ENCODE measurements around the gene IMMP2L. TPM values are rescaled to one million over a fixed set of nuclear protein-coding genes. Genes with fewer than 3 reads are reported as not detected.

IMMP2L gene
- total and polyA plus RNA-seq, 7 donors, result 9.3 to 43.0 (median 19.2) TPM

DNA sequence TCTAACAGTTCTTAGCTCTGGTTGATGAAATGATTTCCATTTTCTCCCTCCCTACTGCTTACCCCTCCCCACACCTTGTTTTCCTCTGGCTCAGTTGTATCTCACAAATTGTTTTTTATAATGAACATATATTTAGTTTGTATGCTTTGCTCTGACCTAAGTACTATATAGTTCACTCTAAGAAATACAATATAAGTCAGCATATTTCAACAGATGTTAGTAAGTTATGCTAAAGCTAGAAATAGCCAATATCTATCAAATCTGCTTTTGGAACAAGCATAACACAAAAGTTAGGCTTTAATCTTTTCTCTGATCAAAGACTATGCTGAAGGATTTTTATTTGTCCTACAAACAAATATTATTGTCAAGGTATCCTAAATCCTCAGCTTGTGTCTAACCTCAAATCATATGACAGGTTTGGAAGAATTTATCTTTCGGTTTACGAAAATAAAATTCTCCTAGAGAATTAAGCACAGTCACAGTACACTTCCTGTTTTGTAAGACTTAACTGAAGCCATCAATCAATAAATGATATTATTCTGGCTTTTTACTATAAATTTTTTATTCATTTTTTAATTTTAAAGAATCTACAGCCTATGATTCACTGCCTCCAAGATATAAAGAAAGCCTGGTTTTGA lies 67.0 kb downstream of the IMMP2L start:
- no peaks in the 10 kb centered on the region for H3K9me3 ChIP-seq
- ATAC-seq, result no peak
- DNase-seq, result no peak
- H3K4me1 ChIP-seq, result peaks cover 7% of the 10 kb centered on the region
- H3K27me3 ChIP-seq (ENCODE audit: insufficient read depth in 3 of 3, low read length in 2 of 3), result no peaks in the 10 kb centered on the region
- H3K4me3 ChIP-seq, result no peak overlapping the region
- no peaks in the 10 kb centered on the region for H3K36me3 ChIP-seq (ENCODE audit: insufficient read depth in 1 of 2, low read depth in 1 of 2)
- 92 to 96% (median 96%) methylated on average over 2 of the region's 2 CpGs for WGBS, 3 donors
- no peak overlapping the region for H3K27ac ChIP-seq
- TF ChIP-seq, protein P1, sequence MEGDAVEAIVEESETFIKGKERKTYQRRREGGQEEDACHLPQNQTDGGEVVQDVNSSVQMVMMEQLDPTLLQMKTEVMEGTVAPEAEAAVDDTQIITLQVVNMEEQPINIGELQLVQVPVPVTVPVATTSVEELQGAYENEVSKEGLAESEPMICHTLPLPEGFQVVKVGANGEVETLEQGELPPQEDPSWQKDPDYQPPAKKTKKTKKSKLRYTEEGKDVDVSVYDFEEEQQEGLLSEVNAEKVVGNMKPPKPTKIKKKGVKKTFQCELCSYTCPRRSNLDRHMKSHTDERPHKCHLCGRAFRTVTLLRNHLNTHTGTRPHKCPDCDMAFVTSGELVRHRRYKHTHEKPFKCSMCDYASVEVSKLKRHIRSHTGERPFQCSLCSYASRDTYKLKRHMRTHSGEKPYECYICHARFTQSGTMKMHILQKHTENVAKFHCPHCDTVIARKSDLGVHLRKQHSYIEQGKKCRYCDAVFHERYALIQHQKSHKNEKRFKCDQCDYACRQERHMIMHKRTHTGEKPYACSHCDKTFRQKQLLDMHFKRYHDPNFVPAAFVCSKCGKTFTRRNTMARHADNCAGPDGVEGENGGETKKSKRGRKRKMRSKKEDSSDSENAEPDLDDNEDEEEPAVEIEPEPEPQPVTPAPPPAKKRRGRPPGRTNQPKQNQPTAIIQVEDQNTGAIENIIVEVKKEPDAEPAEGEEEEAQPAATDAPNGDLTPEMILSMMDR (IDR thresholded peaks at IDR 0.05), result no peak
- intact Hi-C loops (cut with DNase I), result no loop called here

DNA sequence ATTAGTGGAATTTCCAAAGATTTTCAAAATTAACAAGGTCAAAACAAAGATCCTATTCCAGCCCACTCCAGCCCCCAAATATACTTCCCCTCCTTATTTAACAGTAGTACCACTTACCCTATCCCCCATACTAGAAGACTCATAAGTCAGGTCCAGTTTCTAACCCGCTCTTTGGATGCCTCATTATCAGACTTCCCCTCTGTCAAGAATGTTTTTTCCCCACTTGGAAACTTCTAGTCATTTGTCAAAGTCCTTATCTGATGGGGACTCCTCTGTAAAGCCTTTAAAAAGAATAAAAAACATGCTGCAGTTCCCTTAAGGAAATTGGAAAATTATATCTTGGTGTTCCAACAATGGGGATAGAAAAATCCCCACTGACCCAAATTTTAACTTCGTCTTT lies 70.1 kb downstream of the IMMP2L start:
- Histone ChIP-seq H3K27ac (no peak overlapping the region), H3K9me3 (no peaks in the 10 kb centered on the region), H3K27me3 (ENCODE audit: insufficient read depth in 3 of 3, low read length in 2 of 3) (no peaks in the 10 kb centered on the region), H3K4me1 (no peaks in the 10 kb centered on the region), H3K36me3 (ENCODE audit: insufficient read depth in 1 of 2, low read depth in 1 of 2) (no peaks in the 10 kb centered on the region), H3K4me3 (no peak overlapping the region)
- TF ChIP-seq, protein P1 (IDR thresholded peaks at IDR 0.05), result no peak
- ATAC-seq (no peak), DNase-seq (no peak)
- WGBS, 3 donors, result 87 to 98% (median 89%) methylated on average over 2 of the region's 2 CpGs
- intact Hi-C loops (cut with DNase I), result no loop called here

DNA sequence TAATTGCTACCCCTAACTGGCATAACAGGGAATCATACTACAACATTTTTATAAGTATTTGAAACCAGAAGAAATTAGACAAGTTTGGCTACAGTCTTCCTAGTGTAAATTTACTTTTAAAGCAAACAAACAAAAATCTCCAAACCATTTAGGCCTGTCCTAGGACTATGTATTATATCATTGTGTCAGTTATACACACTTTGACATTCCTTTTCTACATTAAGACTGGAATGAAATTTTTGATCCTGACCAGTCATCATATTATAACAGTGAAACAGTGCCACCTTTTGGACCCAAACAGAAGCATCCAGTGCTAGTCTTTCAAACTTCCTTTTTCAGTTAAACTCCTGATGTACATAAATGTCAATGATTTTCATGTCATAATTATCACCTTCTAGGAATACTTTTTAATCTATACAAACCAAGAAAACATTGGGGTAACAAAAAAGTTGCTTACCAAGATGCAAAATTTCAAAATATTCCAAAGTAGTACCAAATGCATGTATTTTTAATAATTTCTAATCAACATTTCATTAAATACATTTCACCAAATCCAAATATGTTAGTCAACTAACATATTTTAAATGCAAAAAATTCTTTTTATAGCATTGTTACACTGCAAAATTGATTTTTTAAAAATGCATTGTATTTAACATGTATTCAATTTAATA lies 75.7 kb downstream of the IMMP2L start:
- H3K27ac ChIP-seq, result no peak overlapping the region
- DNase-seq (no peak), ATAC-seq (peak in 3 of 4 donors; percentile 54 to 81 (median 66))
- no peak overlapping the region for H3K4me3 ChIP-seq
- H3K27me3 ChIP-seq (ENCODE audit: insufficient read depth in 3 of 3, low read length in 2 of 3), result no peaks in the 10 kb centered on the region
- TF ChIP-seq, protein P1 (IDR thresholded peaks at IDR 0.05), result peak; percentile 74
- intact Hi-C loops (cut with DNase I), result loop anchor here (2.0 to 5.0 kb wide), 2 partner anchors 394 to 396 kb away; partner anchors contain the start of gene LRRN3 (in 2 of the 2)
- no peaks in the 10 kb centered on the region for H3K36me3 ChIP-seq (ENCODE audit: insufficient read depth in 1 of 2, low read depth in 1 of 2)
- H3K9me3 ChIP-seq, result no peaks in the 10 kb centered on the region
- no peaks in the 10 kb centered on the region for H3K4me1 ChIP-seq

DNA sequence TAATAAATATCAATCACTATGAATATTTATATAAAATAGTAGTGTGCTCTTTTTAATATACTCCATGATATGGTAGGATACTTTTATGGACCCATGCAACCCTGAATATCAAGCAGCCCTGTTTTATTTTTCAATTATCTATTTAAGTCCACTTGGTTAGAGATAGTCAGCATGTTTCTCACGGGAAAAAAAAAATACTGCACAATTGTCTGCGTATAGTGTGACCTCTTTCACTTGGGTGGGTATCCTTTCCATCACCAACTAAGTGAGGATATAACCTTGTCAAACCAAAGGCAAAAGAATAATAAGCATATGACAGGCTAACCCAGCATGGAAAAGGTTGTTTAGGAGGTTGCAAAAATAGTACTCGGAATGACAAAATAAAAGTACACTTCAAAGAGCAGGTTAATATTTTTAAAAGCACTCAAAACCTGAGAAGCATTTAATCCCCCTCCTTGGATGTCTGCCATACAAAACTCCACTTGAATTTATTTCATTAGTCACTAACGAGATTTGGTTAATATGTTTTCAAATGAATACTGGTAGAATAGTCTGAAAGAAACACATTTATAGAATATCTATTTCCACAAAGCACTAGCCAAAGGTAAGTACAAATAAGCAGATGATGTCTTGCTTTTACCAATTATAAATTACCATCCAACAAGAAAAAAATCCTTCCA lies 76.5 kb downstream of the IMMP2L start:
- H3K36me3 ChIP-seq (ENCODE audit: insufficient read depth in 1 of 2, low read depth in 1 of 2), result no peaks in the 10 kb centered on the region
- DNase-seq, result no peak
- no peaks in the 10 kb centered on the region for H3K9me3 ChIP-seq
- no peak overlapping the region for H3K4me3 ChIP-seq
- WGBS, 3 donors, result 87 to 91% (median 88%) methylated on average over 4 of the region's 4 CpGs
- H3K4me1 ChIP-seq, result no peaks in the 10 kb centered on the region
- TF ChIP-seq, protein P1 (IDR thresholded peaks at IDR 0.05), result no peak
- no peak overlapping the region for H3K27ac ChIP-seq
- no peak for ATAC-seq
- H3K27me3 ChIP-seq (ENCODE audit: insufficient read depth in 3 of 3, low read length in 2 of 3), result no peaks in the 10 kb centered on the region
- intact Hi-C loops (cut with DNase I), result loop anchor here (2.0 to 5.0 kb wide), 2 partner anchors 394 to 395 kb away; partner anchors contain the start of gene LRRN3 (in 2 of the 2)

All from psoas muscle (tissue), 8 donors.